HG03432 (cell line): Measurements from ENCODE around the gene RELL1.
A peak's percentile ranks its signal among the peaks of the same experiment; 100 is the strongest.

Experiments used
- ATAC-seq: cut with Tn5 transposase; IDR thresholded peaks from one replicate; pipeline ENCODE4 v1.9.1; 2021; ENCODE audit warnings: mild to moderate bottlenecking, moderate library complexity; ENCODE audit not compliant: unreplicated experiment

RELL1 gene

GRCh38 chr4:37686373-37687193 lies at the start of gene RELL1:
RELL1 (minus strand) TSS chr4:37686376; CDS start chr4:37686287, 89 bp downstream.
- ATAC-seq, result peak; percentile 81

GRCh38 chr4:37735578-37735977 lies 49.4 kb upstream of the RELL1 start:
- no peak for ATAC-seq

GRCh38 chr4:37734989-37735388 lies 48.8 kb upstream of the RELL1 start:
- no peak for ATAC-seq

- ATAC-seq, result no peak
These were observed 47.2 kb upstream of the RELL1 start for GRCh38 chr4:37733240-37733867.

GRCh38 chr4:37732526-37733186 lies 46.5 kb upstream of the RELL1 start:
- peak; percentile 75 for ATAC-seq

GRCh38 chr4:37729649-37730004 lies 43.5 kb upstream of the RELL1 start:
- ATAC-seq, result no peak

GRCh38 chr4:37728064-37728463 lies 41.9 kb upstream of the RELL1 start:
- no peak for ATAC-seq

- ATAC-seq, result no peak
These were observed 41.5 kb upstream of the RELL1 start for GRCh38 chr4:37727635-37728034.

- ATAC-seq, result no peak
These were observed 40.5 kb upstream of the RELL1 start for GRCh38 chr4:37726666-37727065.

GRCh38 chr4:37725718-37726117 lies 39.5 kb upstream of the RELL1 start:
- peak; percentile 63 for ATAC-seq

- ATAC-seq, result no peak
These were observed 36.9 kb upstream of the RELL1 start for GRCh38 chr4:37723067-37723466.

GRCh38 chr4:37721995-37722638 lies 35.9 kb upstream of the RELL1 start:
- no peak for ATAC-seq

GRCh38 chr4:37719021-37719420 lies 32.8 kb upstream of the RELL1 start:
- no peak for ATAC-seq

- no peak for ATAC-seq
These were observed 31.4 kb upstream of the RELL1 start for GRCh38 chr4:37717576-37717975.

GRCh38 chr4:37715889-37716402 lies 29.8 kb upstream of the RELL1 start:
- peak; percentile 91 for ATAC-seq

- no peak for ATAC-seq
These were observed 24.3 kb upstream of the RELL1 start for GRCh38 chr4:37710491-37710890.

- no peak for ATAC-seq
These were observed 19.9 kb upstream of the RELL1 start for GRCh38 chr4:37706032-37706431.

GRCh38 chr4:37705571-37705970 lies 19.4 kb upstream of the RELL1 start:
- ATAC-seq, result no peak

GRCh38 chr4:37699868-37700481 lies 13.8 kb upstream of the RELL1 start:
- no peak for ATAC-seq

- ATAC-seq, result no peak
These were observed 11.4 kb upstream of the RELL1 start for GRCh38 chr4:37697566-37697965.
